ENCODE results near the gene CTSL.

The CTSL gene

GRCh38 chr9:87682085-87682484 is 43.8 kb upstream of the CTSL start:
- TF ChIP-seq CTCF (conservative IDR thresholded peaks at IDR 0.05; ENCODE audit: control insufficient read depth, insufficient read depth, low read depth, low read length), result no peak
- H3K4me3 ChIP-seq (ENCODE audit: control insufficient read depth, low read depth, low read length), result no peak overlapping the region
- DNase-seq (ENCODE audit: low read depth), result no peak

GRCh38 chr9:87682618-87683017 is 43.3 kb upstream of the CTSL start:
- no peak for DNase-seq (ENCODE audit: low read depth)

GRCh38 chr9:87683751-87684626 is 41.9 kb upstream of the CTSL start:
- no peak for TF ChIP-seq CTCF (conservative IDR thresholded peaks at IDR 0.05; ENCODE audit: control insufficient read depth, insufficient read depth, low read depth, low read length)
- H3K4me3 ChIP-seq (ENCODE audit: control insufficient read depth, low read depth, low read length), result no peak overlapping the region
- no peak for DNase-seq (ENCODE audit: low read depth)

More at GRCh38 chr9:87682618-87683017, 43.3 kb upstream of the CTSL start:
- H3K4me3 ChIP-seq (ENCODE audit: control insufficient read depth, low read depth, low read length), result no peak overlapping the region
- no peak for TF ChIP-seq CTCF (conservative IDR thresholded peaks at IDR 0.05; ENCODE audit: control insufficient read depth, insufficient read depth, low read depth, low read length)

- DNase-seq (ENCODE audit: low read depth), result peak; percentile 54
- TF ChIP-seq CTCF (conservative IDR thresholded peaks at IDR 0.05; ENCODE audit: control insufficient read depth, insufficient read depth, low read depth, low read length), result peak; percentile 73
- no peak overlapping the region for H3K4me3 ChIP-seq (ENCODE audit: control insufficient read depth, low read depth, low read length)
Measured at GRCh38 chr9:87684627-87685219, 41.2 kb upstream of the CTSL start.

GRCh38 chr9:87685441-87685840 is 40.5 kb upstream of the CTSL start:
- DNase-seq (ENCODE audit: low read depth), result peak; percentile 35
- TF ChIP-seq CTCF (conservative IDR thresholded peaks at IDR 0.05; ENCODE audit: control insufficient read depth, insufficient read depth, low read depth, low read length), result no peak
- H3K4me3 ChIP-seq (ENCODE audit: control insufficient read depth, low read depth, low read length), result no peak overlapping the region

GRCh38 chr9:87685871-87686519 is 39.9 kb upstream of the CTSL start:
- peak; percentile 14 for DNase-seq (ENCODE audit: low read depth)
- no peak overlapping the region for H3K4me3 ChIP-seq (ENCODE audit: control insufficient read depth, low read depth, low read length)
- no peak for TF ChIP-seq CTCF (conservative IDR thresholded peaks at IDR 0.05; ENCODE audit: control insufficient read depth, insufficient read depth, low read depth, low read length)

Measured in fibroblast of mammary gland (primary cell).